ENCODE results near the gene KNL1.
"Not testable (repeated sequence)": the region's sequence is repeated elsewhere in the genome, so short reads cannot be mapped to it uniquely, and the experiment has no call there.

KNL1 gene

DNA sequence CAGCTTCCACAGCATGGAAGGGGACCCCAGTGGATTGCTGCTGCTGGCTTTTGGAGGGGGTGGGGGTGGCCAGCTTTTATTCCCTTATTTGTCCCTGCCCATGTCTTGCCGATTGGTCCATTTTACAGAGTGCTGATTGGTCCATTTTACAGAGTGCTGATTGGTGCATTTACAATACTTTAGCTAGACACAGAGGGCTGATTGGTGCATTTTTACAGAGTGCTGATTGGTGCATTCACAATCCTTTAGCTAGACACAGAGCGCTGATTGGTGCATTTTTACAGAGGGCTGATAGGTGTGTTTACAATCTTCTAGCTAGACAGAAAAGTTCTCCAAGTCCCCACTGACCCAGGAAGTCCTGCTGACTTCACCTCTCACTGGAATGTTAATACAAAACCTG lies 12.3 kb upstream of the KNL1 start:
- DNase-seq, result not testable (repeated sequence)

DNA sequence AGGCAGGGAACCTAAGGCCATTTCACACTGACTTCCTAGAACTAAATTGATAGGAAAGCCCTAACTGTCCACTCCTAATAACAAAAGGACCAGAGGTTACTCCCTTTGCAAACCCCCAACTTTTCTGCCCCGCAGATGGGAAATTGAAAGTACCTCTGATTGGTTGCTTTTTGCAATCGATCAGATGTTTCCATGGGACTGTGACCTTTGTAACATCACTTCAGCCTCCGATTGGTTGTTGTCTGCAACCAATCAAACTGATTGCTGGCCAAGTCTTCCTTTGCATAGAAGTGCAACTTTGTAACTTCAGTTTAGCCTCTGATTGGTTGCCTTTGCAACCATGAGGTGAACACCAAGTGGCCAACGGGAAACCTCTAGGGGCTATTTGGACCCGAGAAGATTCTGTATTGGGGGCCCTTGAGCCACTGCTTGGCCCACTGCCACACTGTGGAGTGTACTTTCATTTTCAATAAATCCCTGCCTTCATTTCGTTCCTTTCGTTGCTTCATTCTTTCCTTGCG lies 11.3 kb upstream of the KNL1 start:
- peak; percentile 9 for DNase-seq

DNA sequence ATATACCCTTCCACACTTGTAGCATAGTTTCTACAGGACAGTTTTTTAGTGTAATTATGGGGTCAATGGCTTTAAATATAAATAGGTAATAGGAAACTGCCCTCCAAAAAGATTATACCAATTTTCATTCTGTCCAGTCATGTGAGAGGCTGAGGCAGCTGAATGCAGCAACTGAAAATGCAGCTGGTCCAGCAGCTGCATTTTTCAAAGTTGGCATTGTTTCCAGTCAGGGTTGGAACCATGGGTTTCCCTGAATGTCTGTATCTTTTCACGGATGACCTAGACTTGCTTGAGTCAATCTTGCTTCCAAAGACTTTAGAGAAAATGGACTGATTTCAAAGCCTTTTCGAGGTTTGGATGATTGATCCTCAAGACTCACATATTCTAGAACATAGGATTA lies 9.9 kb upstream of the KNL1 start:
- no peak for DNase-seq

DNA sequence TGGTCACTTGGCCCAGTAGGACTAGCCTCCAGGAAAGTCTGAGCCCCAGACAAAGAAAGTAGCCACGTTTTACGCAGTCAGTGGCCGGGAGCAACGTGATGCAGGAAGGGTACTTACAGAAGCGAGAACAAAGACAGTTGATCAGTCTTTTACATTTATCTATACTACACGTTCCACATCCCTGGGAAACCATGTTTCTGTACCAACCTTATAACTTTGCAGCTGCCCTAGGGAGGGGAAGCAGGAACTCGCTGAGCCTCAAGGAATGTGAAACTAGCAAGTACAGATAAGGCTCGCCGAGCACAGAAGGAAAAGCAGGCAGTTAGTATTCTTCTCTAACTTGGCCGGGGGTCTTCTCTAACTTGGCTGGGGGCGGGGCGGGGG lies 3.4 kb upstream of the KNL1 start:
- DNase-seq, result no peak

DNA sequence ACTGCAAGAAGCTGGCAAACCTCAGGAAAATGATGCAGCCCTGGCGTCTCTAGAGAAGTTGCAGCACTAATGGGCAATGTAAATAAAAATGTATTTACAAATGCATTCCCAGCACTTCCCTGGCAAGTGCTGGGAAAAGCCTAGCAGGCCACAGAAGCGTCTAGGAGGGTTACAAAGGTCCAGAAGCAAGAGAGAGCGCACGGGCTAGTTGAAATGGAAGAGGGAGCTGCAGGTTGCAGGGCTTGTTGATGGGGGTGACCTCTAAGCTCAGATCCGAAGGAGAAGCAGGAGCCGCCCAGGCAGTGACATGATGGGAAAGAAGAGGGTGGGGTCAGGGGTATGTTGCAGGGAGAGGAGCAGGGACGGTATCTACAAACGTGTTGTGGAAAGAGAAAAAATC lies 2.7 kb upstream of the KNL1 start:
- DNase-seq, result no peak

DNA sequence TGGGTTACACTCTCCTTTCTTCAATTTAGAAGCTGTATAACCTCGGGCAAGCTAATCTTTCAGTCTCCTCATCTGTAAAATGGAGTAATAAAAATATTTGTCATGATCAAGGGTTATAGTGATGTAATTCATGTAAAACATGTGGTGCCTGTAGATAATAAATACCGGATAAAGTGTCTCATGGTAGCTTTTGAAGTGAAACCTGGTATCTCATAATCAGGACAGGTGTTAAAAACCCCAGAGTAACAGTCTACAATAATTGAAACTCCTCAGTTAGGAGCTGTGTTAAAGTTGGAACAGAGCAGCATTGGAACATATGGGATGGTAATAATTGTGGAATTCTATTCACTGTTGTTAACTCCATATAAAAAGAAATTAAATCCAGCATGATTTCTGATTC lies 884 bp upstream of the KNL1 start:
- no peak for DNase-seq

DNA sequence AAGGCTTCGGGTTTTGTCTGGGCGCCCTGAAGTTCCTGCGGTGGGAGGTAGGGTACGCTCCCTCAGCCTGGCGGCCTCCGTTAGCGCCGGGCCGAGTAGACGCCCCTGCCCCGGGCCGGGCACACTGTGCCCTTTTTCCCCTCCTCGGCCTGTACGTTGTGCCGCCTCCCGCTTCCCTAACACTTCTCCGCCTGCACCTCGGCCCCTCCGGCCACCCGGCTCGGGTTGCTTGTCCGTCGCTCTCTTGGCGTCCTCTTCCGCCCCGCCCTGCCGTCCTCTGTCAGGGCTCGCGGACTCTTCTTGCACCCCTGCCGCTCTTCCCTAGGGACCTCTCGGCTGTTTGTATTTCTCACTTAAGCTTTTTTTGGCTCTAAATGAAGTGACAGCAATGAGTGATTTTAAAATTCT lies 384 bp downstream of the KNL1 start:
- peak; percentile 65 for DNase-seq

DNA sequence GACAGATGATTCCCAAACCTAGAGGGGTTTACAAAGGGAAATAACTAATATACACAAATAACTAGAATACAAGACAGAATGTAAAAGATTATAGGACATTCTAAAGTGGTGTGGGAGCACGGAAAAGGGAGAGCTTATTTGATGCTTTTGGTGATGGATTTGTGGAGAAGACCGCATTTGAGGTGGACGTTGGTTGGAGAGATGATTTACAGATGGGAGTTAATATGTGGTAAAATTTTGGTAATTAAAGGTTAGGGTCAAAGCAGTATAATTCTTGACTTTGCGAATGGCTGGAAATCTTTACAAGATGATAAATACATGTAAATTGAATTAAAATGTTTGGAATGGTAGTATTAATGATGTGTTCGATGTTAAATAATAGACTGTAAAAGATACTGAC lies 1.2 kb downstream of the KNL1 start:
- DNase-seq, result no peak

DNA sequence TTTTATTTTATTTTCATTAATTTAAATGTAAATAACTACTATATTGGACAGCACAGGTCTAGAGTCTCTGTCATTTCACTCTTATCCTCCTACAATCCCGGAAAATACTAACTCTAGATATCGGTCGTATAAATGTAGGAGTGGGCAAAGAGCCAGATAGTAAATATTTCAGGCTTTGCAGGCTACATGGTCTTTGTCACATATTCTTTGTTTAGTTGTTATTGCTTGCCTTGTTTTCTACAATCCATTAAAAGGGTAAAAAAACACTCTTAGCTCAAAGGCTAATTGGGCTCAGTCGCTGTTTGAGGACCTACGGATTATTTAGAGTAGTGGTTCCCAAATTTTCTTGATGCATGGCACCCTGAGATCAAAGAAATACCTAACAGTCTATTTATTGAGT lies 1.7 kb downstream of the KNL1 start:
- DNase-seq, result no peak

DNA sequence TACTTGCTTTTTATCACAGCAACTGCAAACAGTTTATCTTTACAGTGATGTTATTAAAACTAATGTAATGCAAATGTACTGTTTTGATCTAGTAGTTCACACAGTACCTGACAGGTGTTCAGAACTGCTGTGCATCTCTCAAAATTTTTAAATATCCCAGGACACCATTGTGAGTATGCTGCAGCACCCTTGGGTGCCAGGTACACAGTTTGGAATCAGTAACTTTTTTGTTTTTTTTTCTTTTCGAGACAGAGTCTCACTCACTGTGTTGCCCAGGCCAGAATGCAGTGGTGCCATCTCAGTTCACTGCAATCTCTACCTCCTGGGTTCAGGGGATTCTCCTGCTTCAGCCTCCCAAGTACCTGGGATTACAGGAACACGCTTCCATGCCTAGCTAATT lies 3.0 kb downstream of the KNL1 start:
- DNase-seq, result no peak

DNA sequence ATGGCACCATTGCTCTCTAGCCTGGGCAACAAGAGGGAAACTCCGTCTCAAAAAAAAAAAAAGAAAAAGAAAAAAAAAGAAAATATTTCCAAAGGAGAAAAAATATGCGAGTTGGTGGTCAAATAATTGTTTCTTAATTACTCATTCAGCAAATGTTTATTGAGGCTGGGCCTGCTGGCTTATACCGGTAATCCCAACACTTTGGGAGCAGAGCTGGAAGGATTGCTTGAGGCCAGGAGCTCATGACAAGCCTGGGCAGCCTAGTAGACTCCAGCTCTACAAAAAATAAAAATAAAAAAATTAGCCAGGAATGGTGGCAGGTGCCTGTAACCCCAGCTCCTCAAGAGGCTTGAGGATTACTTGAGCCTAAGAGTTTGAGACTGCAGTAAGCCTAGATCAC lies 4.1 kb downstream of the KNL1 start:
- no peak for DNase-seq

DNA sequence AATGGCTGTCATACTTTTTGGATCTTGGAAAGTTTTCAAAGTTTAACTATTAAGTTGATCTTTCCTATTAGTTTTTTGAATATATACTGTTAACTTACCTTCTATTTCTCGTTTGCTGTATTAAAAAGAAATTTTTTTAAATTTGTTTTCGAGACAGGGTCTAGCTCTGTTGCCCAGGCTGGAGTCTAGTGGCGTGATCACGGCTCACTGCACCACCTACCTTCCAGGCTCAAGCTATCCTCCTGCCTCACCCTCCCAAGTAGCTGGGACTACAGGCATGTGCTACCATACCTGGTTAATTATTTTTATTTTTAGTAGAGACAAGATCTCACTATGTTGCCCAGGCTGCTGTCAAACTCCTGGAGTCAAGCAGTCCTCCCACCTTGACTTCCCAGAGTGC lies 4.6 kb downstream of the KNL1 start:
- DNase-seq, result no peak

DNA sequence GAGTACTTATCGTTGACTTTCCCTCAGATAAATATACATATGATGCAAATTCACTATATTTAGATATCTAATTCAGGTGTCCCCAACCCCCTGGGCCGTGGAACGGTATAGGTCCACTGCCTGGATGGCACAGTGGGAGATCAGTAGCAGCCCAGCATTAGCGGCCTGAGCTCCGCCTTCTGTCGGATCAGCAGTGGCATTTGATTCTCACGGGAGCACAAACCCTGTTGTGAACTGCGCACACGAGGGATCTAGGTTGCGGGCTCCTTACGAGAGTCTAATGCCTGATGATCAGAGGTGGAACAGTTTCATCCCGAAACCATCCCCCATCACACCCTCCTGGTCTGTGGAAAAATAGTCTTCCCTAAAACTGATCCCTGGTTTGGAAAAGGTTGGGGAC lies 6.9 kb downstream of the KNL1 start:
- DNase-seq, result no peak

DNA sequence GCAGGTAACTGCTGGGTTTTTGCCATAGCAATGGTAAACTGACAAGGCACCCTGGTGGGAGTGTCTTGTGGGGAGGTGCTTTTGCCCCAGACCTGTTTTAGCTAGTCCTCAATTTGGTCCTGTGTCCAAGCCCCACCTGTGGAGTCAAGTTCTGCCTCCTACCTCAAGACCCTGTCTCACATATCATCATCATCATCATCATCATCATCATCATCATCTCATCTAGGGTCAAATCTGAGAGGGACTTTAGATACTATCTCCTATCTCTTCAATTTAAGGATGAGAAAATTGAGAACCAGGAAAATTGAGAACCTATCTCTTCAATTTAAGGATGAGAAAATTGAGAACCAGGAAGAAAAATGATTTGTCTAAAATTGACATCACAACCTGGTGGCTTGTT lies 9.9 kb downstream of the KNL1 start:
- DNase-seq, result no peak

DNA sequence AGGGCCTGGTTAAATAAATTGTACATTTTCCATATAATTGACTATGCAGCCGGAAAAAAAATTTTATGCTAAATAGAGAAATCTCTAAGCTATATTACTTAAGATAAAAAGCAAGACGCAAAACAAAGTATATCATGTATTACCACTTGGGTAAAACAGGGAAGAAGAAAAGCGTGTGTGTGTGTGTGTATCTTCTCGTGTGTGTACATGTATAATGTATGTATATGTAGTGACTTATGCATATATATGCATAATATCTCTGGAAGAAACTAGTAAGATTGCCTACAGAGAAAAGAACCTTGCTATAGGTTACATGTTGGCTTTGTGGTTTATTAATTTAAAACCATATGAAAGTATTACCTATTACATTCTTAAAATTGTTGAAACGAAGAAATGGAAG lies 19.0 kb downstream of the KNL1 start:
- no peak for DNase-seq

DNA sequence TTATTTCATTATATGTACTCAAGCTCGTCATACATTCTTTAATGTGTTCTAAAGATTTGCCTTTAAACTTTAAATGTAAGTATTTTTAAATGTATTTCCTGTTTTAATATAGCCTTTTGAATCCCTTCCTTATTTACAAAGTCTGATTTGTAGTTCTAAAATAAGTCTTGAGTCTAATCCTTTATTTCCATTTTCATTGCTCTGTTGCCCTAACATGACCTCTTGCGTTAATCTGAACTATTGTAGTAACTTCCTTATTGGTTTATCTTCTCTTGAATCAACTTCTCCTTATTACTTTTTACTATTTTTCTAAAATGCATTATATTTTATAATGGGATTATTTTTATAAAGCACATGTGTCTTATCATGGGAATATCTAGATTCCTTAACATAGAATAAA lies 24.0 kb downstream of the KNL1 start:
- no peak for DNase-seq

DNA sequence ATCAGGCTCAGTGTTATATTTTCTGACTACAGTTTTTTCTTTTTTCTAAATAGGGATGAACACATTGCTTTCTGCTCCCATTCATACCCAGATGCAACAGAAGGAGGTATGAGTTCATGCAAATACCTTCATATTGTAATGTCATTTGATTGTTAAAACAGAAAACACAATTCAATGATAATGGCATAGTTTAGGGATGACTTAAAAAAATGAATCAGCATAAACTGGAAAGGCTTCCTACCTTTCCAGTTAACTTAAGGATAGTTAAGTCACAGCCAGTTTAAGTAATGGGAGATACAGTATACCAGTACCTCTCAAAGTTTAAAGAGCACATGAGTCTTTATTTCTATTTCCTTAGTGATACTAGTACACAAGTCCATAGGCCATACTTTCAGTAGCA lies 24.9 kb downstream of the KNL1 start:
- DNase-seq, result no peak

DNA sequence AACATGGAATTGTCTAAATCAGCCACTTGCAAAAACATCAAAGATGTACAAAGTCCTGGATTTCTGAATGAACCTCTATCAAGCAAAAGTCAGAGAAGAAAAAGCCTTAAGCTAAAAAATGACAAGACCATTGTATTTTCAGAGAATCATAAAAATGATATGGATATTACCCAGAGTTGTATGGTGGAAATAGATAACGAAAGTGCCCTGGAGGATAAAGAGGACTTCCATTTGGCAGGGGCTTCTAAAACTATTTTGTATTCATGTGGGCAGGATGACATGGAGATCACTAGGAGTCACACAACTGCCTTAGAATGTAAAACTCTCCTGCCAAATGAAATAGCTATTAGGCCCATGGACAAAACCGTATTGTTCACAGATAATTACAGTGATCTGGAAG lies 29.3 kb downstream of the KNL1 start:
- no peak for DNase-seq

DNA sequence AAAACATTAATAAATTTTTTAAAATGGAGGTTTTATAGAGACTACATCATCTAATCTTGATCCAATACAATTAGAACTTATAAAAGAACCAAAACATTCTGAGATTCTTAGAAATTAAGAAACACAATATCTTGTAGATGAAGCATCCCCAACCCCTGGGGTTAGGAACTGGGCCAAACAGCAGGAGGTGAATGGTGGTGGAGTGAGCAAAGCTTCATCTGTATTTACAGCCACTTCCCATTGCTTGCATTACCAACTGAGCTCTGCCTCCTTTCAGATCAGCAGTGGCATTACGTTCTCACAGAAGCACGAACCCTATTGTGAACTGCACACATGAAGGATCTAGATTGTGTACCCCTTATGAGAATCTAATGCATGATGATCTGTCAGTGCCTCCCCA lies 36.3 kb downstream of the KNL1 start:
- DNase-seq, result no peak

DNA sequence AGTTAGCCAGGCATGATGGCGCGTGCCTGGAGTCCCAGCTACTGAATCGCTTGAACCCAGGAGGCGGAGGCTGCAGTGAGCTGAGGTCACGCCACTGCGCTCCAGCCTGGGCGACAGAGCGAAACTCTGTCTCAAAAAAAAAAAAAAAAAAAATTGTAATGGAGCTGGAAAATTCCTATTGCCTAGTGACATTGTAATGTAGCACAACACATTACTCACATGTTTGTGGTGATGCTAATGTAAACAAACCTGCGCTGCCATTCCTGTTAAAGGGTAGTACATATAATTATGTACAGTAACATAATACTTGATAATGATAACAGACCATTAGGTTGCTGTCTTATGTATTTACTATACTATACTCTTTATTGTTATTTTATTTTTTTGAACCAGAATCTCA lies 39.1 kb downstream of the KNL1 start:
- peak; percentile 15 for DNase-seq

DNA sequence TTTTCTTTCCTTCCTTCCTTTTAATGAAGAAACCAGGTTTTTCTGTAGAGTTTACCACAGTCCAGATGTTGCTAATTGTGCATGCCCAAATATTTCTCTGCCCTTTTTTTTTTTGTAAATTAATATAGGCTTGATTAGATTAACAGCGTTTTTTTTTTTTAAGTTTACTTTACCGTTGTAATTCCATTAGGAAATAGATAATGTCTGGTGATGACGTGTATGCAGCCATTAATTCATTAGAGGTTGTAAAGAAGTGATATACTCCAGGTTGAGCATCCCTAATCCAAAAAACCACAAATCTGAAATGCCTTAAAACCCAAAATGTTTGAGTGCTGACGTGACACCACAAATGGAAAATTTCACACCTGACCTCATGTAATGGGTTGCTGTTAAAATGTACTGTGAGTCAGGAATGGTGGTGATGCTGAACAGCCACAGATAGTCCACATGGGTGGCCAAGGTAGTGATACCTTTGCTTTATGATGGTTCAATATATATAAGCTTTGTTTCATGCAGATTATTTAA lies 43.2 kb downstream of the KNL1 start:
- no peak for DNase-seq

DNA sequence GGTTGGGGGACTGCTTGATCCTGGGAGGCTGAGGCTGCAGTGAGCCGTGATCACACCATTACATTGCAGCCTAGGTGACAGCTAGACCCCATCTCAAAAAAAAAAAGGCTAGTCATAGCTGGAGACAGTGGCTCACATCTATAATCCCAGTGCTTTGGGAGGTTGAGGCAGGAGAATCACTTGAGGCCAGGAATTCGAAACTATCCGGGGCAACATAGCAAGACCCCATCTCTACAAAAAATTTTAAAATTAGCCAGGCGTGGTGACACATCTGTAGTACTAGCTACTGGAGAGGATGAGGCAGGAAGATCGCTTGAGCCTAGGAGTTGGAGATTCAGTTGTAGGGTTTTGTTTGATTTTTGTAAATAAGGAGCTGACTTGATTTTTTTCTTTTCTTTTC lies 45.6 kb downstream of the KNL1 start:
- no peak for DNase-seq

DNA sequence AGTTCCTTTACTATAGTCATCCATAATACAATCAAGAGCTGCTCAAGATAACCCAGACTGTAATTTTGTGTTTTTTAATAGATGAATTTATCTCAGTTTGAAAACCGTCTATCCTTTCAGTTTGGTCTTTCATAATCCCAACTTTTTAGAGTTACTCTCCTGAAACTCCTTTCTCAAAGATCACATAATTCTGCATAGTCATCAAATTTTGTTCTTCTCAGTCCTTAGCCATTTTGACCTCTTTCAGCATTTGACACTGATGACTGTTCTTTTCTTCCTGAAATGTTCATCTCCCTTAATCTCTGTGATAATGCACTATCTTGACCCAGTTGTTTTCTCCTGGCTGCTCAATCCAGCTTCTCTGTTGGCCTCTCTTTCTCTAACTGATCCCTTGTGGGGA lies 53.5 kb downstream of the KNL1 start:
- DNase-seq, result no peak

DNA sequence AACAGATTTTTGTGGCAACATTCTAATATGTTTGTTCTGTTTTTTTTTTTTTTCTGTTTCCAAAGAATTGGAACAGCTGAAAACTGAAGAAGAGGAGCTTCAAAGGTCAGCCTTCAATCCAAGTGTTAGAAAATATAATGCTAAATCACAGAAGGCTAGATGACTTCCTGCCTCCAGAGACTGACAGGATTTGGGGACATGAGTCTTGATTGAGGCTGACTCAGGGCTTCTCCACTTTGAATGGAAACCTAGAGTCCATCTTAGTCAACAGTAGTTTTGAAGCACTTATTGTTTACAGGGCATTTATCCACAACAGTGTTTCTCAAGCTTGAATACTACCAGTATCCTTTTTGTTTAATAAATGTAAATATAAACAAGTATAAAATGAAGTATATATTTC lies 56.4 kb downstream of the KNL1 start:
- no peak for DNase-seq

DNA sequence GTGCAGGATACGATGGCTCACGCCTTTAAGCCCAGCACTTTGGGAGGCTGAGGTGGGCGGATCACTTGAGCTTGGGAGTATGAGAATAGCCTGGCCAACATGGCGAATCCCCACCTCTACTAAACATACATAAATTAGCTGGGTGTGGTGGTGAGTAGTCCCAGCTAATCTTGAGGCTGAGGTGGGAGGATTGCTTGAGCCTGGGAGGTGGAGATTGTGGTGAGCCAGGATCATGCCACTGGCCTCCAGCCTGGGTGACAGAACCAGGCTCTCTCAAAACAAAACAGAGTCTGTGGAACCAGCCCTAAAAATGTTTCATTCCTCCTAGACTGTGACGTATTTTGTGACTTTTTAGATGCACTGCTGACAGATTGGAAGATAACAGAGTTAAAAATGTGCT lies 66.6 kb downstream of the KNL1 start:
- DNase-seq, result no peak

DNA sequence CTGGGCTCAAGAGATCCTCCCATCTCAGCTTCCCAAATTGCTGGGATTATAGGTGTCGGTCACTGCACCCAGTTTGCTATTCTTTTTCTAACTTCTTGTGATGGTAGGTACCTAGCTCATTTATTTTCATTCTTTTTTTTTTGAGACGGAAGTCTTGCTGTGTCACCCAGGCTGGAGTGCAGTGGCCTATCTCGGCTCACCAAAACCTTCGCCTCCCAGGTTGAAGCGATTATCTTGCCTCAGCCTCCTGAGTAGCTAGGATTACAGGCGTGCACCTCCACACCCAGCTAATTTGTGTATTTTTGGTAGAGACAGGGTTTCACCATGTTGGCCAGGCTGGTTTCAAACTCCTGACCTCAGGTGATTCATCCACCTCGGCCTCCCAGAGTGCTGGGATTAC lies 70.9 kb downstream of the KNL1 start:
- no peak for DNase-seq

Measured in fibroblast of skin of back (primary cell).